ENCODE data around the gene AAMDC.

GRCh38 chr11:77779935-77780334 is 41.0 kb upstream of the AAMDC start:
- TF ChIP-seq CTCF (IDR thresholded peaks at IDR 0.05) (no peak), POLR2A (IDR thresholded peaks at IDR 0.05) (no peak)

Measured in uterus (tissue), 2 donors.